Measurements from ENCODE around the gene NR2F1-AS1. TPM values are rescaled to one million over a fixed set of nuclear protein-coding genes. Genes with fewer than 3 reads are reported as not detected.

NR2F1-AS1 gene
- polyA plus RNA-seq, 1 experiment: 29.9 TPM

DNA sequence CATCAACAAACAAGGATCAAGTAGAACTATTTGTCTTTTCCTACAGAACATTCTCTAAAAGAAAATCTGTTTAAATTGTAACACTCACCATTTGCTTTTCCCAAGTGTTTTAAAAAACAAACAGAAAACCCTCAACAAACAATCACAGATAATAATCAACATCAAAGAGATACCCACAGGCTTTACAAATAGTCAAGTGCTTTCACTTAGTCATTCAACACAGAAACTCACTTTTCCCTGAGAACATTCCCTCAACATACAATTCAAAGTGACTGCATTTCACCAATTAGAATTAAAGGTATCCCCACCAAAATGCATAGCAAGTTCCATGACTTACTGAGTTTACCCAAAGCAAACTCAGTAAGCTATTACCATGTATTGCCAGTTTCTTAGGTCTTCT lies 144.9 kb downstream of the NR2F1-AS1 start:
- POLR2A ChIA-PET: no interaction called here
- CTCF ChIA-PET: no interaction called here
- Histone ChIP-seq H3K4me3 (ENCODE audit: low read depth, low read length) (no peak overlapping the region), H3K9me3 (ENCODE audit: control insufficient read depth, insufficient read depth, low read length) (no peaks in the 10 kb centered on the region), H3K27ac (ENCODE audit: low read depth, low read length) (no peak overlapping the region), H3K27me3 (ENCODE audit: control insufficient read depth, insufficient read depth, low read length) (no peaks in the 10 kb centered on the region)
- TF ChIP-seq, protein P1, sequence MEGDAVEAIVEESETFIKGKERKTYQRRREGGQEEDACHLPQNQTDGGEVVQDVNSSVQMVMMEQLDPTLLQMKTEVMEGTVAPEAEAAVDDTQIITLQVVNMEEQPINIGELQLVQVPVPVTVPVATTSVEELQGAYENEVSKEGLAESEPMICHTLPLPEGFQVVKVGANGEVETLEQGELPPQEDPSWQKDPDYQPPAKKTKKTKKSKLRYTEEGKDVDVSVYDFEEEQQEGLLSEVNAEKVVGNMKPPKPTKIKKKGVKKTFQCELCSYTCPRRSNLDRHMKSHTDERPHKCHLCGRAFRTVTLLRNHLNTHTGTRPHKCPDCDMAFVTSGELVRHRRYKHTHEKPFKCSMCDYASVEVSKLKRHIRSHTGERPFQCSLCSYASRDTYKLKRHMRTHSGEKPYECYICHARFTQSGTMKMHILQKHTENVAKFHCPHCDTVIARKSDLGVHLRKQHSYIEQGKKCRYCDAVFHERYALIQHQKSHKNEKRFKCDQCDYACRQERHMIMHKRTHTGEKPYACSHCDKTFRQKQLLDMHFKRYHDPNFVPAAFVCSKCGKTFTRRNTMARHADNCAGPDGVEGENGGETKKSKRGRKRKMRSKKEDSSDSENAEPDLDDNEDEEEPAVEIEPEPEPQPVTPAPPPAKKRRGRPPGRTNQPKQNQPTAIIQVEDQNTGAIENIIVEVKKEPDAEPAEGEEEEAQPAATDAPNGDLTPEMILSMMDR (IDR thresholded peaks at IDR 0.05; ENCODE audit: low read depth, low read length): no peak
- DNase-seq (ENCODE audit: low read depth, low spot score): no peak

- Histone ChIP-seq H3K27ac (ENCODE audit: low read depth, low read length) (no peak overlapping the region), H3K9me3 (ENCODE audit: control insufficient read depth, insufficient read depth, low read length) (no peaks in the 10 kb centered on the region), H3K4me3 (ENCODE audit: low read depth, low read length) (no peak overlapping the region), H3K27me3 (ENCODE audit: control insufficient read depth, insufficient read depth, low read length) (no peaks in the 10 kb centered on the region)
- CTCF ChIA-PET: no interaction called here
- DNase-seq (ENCODE audit: low read depth, low spot score): peak; percentile 49
- POLR2A ChIA-PET: no interaction called here
- TF ChIP-seq, protein P1 (IDR thresholded peaks at IDR 0.05; ENCODE audit: low read depth, low read length): no peak
Measured at GRCh38 chr5:93433422-93433821, 147.6 kb downstream of the NR2F1-AS1 start.

GRCh38 chr5:93431250-93431649 lies 149.8 kb downstream of the NR2F1-AS1 start:
- H3K4me3 ChIP-seq (ENCODE audit: low read depth, low read length): no peak overlapping the region
- CTCF ChIA-PET: no interaction called here
- POLR2A ChIA-PET: no interaction called here
- no peak overlapping the region for H3K27ac ChIP-seq (ENCODE audit: low read depth, low read length)
- H3K27me3 ChIP-seq (ENCODE audit: control insufficient read depth, insufficient read depth, low read length): no peaks in the 10 kb centered on the region
- H3K9me3 ChIP-seq (ENCODE audit: control insufficient read depth, insufficient read depth, low read length): no peaks in the 10 kb centered on the region
- TF ChIP-seq, protein P1 (IDR thresholded peaks at IDR 0.05; ENCODE audit: low read depth, low read length): no peak
- DNase-seq (ENCODE audit: low read depth, low spot score): no peak

- Histone ChIP-seq H3K27ac (ENCODE audit: low read depth, low read length) (no peak overlapping the region), H3K9me3 (ENCODE audit: control insufficient read depth, insufficient read depth, low read length) (no peaks in the 10 kb centered on the region), H3K4me3 (ENCODE audit: low read depth, low read length) (no peak overlapping the region), H3K27me3 (ENCODE audit: control insufficient read depth, insufficient read depth, low read length) (no peaks in the 10 kb centered on the region)
- POLR2A ChIA-PET: no interaction called here
- CTCF ChIA-PET: no interaction called here
- TF ChIP-seq, protein P1 (IDR thresholded peaks at IDR 0.05; ENCODE audit: low read depth, low read length): no peak
- DNase-seq (ENCODE audit: low read depth, low spot score): no peak
Measured at GRCh38 chr5:93430673-93431199, 150.3 kb downstream of the NR2F1-AS1 start.

DNA sequence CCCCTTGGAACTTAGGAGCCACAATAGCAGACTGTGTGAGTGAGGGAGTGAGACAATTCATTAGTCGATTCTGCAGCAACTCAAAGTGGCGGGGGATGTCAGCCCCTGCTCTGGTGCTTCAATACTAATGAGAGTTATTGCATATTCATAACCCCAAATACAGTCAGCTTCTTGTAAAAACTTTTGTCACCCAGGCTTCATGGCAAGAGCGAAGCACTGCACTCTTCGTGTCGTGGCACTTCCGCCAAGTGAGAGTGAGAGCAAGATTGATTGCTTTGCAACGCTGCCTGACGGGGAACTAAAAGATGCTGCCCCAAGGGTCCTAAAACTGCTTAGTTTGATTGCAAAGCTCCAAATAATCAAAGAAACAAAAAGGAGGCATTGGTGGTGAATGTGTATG lies 150.9 kb downstream of the NR2F1-AS1 start:
- Histone ChIP-seq H3K27me3 (ENCODE audit: control insufficient read depth, insufficient read depth, low read length) (no peaks in the 10 kb centered on the region), H3K9me3 (ENCODE audit: control insufficient read depth, insufficient read depth, low read length) (no peaks in the 10 kb centered on the region), H3K27ac (ENCODE audit: low read depth, low read length) (no peak overlapping the region), H3K4me3 (ENCODE audit: low read depth, low read length) (no peak overlapping the region)
- CTCF ChIA-PET: no interaction called here
- TF ChIP-seq, protein P1 (IDR thresholded peaks at IDR 0.05; ENCODE audit: low read depth, low read length): no peak
- POLR2A ChIA-PET: no interaction called here
- no peak for DNase-seq (ENCODE audit: low read depth, low spot score)
